ENCODE results near the gene RBM23. TPM values are rescaled to one million over a fixed set of nuclear protein-coding genes. Genes with fewer than 3 reads are reported as not detected.
"Not testable (repeated sequence)": the region's sequence is repeated elsewhere in the genome, so short reads cannot be mapped to it uniquely, and the experiment has no call there.

RBM23 gene
- total RNA-seq: 100 to 1,000 TPM in 1 of 4 donors, 10 to 100 TPM in 3; 64.5 to 104 (median 93.0) TPM

- TF ChIP-seq POLR2A (IDR thresholded peaks at IDR 0.05) (peak in 1 of 2 donors; percentile 93), POLR2AphosphoS5 (IDR thresholded peaks at IDR 0.05) (peak; percentile 69 to 77 (median 73)), EP300 (IDR thresholded peaks at IDR 0.05) (no peak), CTCF (IDR thresholded peaks at IDR 0.05) (no peak)
- peak; percentile 100 for DNase-seq (ENCODE audit: low spot score in 2 of 2)
- H3K27me3 ChIP-seq: no peaks in the 10 kb centered on the region
- peaks cover 35% of the 10 kb centered on the region for H3K4me1 ChIP-seq
- peak within 1 kb of the TSS; percentile 99 for H3K27ac ChIP-seq
- peaks cover 34% of the 10 kb centered on the region for H3K36me3 ChIP-seq
- under 1% methylated on average over 34 of the region's 46 CpGs for WGBS
- H3K4me3 ChIP-seq: peak within 1 kb of the TSS; percentile 79
- H3K9me3 ChIP-seq: no peaks in the 10 kb centered on the region
Observed at GRCh38 chr14:22918804-22919600, at the start of gene RBM23. Gene RBM23, minus strand, starts transcription at chr14:22919149.

- peak in 1 of 2 donors; percentile 7 for DNase-seq (ENCODE audit: low spot score in 2 of 2)
- 53% methylated on average over 4 of the region's 4 CpGs for WGBS
- H3K4me1 ChIP-seq: no peaks in the 10 kb centered on the region
- no peaks in the 10 kb centered on the region for H3K27me3 ChIP-seq
- H3K36me3 ChIP-seq: no peaks in the 10 kb centered on the region
- H3K27ac ChIP-seq: no peak overlapping the region
- H3K9me3 ChIP-seq: no peaks in the 10 kb centered on the region
- no peak for TF ChIP-seq POLR2AphosphoS5 (IDR thresholded peaks at IDR 0.05)
- TF ChIP-seq CTCF (IDR thresholded peaks at IDR 0.05): no peak
- TF ChIP-seq EP300 (IDR thresholded peaks at IDR 0.05): no peak
- no peak for TF ChIP-seq POLR2A (IDR thresholded peaks at IDR 0.05)
- H3K4me3 ChIP-seq: no peak overlapping the region
Observed at GRCh38 chr14:22966783-22967269, 47.9 kb upstream of the RBM23 start.

- WGBS: 68% methylated on average over 15 of the region's 15 CpGs
- not testable (repeated sequence) for H3K27me3 ChIP-seq, H3K9me3 ChIP-seq, H3K4me1 ChIP-seq, H3K36me3 ChIP-seq, H3K27ac ChIP-seq, H3K4me3 ChIP-seq
- peak in 1 of 2 donors; percentile 8 for DNase-seq (ENCODE audit: low spot score in 2 of 2)
Observed at GRCh38 chr14:22965916-22966782, 47.2 kb upstream of the RBM23 start.

GRCh38 chr14:22962061-22962676, 43.2 kb upstream of the RBM23 start:
- no peak overlapping the region for H3K4me3 ChIP-seq
- DNase-seq (ENCODE audit: low spot score in 2 of 2): no peak
- 97% methylated on average over 6 of the region's 6 CpGs for WGBS
- no peaks in the 10 kb centered on the region for H3K9me3 ChIP-seq
- H3K27me3 ChIP-seq: no peaks in the 10 kb centered on the region
- H3K4me1 ChIP-seq: peaks cover 5% of the 10 kb centered on the region
- no peaks in the 10 kb centered on the region for H3K36me3 ChIP-seq
- TF ChIP-seq CTCF (IDR thresholded peaks at IDR 0.05): no peak
- TF ChIP-seq POLR2A (IDR thresholded peaks at IDR 0.05): no peak
- no peak for TF ChIP-seq POLR2AphosphoS5 (IDR thresholded peaks at IDR 0.05)
- no peak for TF ChIP-seq EP300 (IDR thresholded peaks at IDR 0.05)
- H3K27ac ChIP-seq: no peak overlapping the region

- H3K36me3 ChIP-seq: peaks cover 16% of the 10 kb centered on the region
- H3K27ac ChIP-seq: peak overlapping the region; percentile 93
- WGBS: 16% methylated on average over 19 of the region's 19 CpGs
- no peaks in the 10 kb centered on the region for H3K27me3 ChIP-seq
- H3K4me3 ChIP-seq: peak overlapping the region; percentile 65
- H3K9me3 ChIP-seq: no peaks in the 10 kb centered on the region
- peaks cover 17% of the 10 kb centered on the region for H3K4me1 ChIP-seq
- DNase-seq (ENCODE audit: low spot score in 2 of 2): peak in 1 of 2 donors; percentile 34
- no peak for TF ChIP-seq POLR2A (IDR thresholded peaks at IDR 0.05)
- TF ChIP-seq POLR2AphosphoS5 (IDR thresholded peaks at IDR 0.05): no peak
- no peak for TF ChIP-seq EP300 (IDR thresholded peaks at IDR 0.05)
- no peak for TF ChIP-seq CTCF (IDR thresholded peaks at IDR 0.05)
Observed at GRCh38 chr14:22955702-22956569, 37.0 kb upstream of the RBM23 start.
